ENCODE results near the gene LEMD3. TPM values are rescaled to one million over a fixed set of nuclear protein-coding genes. Genes with fewer than 3 reads are reported as not detected.

The LEMD3 gene
- total RNA-seq, 1 donor from 2014 or later: 25.5 TPM

- Histone ChIP-seq H3K36me3 (ENCODE audit: control insufficient read depth, insufficient read depth, low read length) (no peaks in the 10 kb centered on the region), H3K27me3 (ENCODE audit: control insufficient read depth, insufficient read depth, low read length) (no peaks in the 10 kb centered on the region), H3K4me3 (ENCODE audit: low read depth, low read length) (no peak overlapping the region)
- no peak for TF ChIP-seq CTCF (IDR thresholded peaks at IDR 0.05; ENCODE audit: insufficient read depth, low read length, poor library complexity, severe bottlenecking)
- no peak for DNase-seq (ENCODE audit: low read depth)
These were observed 6.8 kb upstream of the LEMD3 start for GRCh38 chr12:65162609-65163008.

- Histone ChIP-seq H3K27me3 (ENCODE audit: control insufficient read depth, insufficient read depth, low read length) (no peaks in the 10 kb centered on the region), H3K36me3 (ENCODE audit: control insufficient read depth, insufficient read depth, low read length) (no peaks in the 10 kb centered on the region), H3K4me3 (ENCODE audit: low read depth, low read length) (no peak overlapping the region)
- no peak for DNase-seq (ENCODE audit: low read depth)
- no peak for TF ChIP-seq CTCF (IDR thresholded peaks at IDR 0.05; ENCODE audit: insufficient read depth, low read length, poor library complexity, severe bottlenecking)
These were observed 5.1 kb upstream of the LEMD3 start for GRCh38 chr12:65164244-65164643.

GRCh38 chr12:65164774-65165173, 4.6 kb upstream of the LEMD3 start:
- Histone ChIP-seq H3K4me3 (ENCODE audit: low read depth, low read length) (no peak overlapping the region), H3K36me3 (ENCODE audit: control insufficient read depth, insufficient read depth, low read length) (no peaks in the 10 kb centered on the region), H3K27me3 (ENCODE audit: control insufficient read depth, insufficient read depth, low read length) (no peaks in the 10 kb centered on the region)
- no peak for DNase-seq (ENCODE audit: low read depth)
- TF ChIP-seq CTCF (IDR thresholded peaks at IDR 0.05; ENCODE audit: insufficient read depth, low read length, poor library complexity, severe bottlenecking): no peak

GRCh38 chr12:65168681-65169319, 583 bp upstream of the LEMD3 start:
- no peak for DNase-seq (ENCODE audit: low read depth)
- no peak for TF ChIP-seq CTCF (IDR thresholded peaks at IDR 0.05; ENCODE audit: insufficient read depth, low read length, poor library complexity, severe bottlenecking)
- H3K4me3 ChIP-seq (ENCODE audit: low read depth, low read length): peak overlapping the region; percentile 97
- no peaks in the 10 kb centered on the region for H3K27me3 ChIP-seq (ENCODE audit: control insufficient read depth, insufficient read depth, low read length)
- no peaks in the 10 kb centered on the region for H3K36me3 ChIP-seq (ENCODE audit: control insufficient read depth, insufficient read depth, low read length)

GRCh38 chr12:65170209-65170881, 962 bp downstream of the LEMD3 start:
- no peaks in the 10 kb centered on the region for H3K36me3 ChIP-seq (ENCODE audit: control insufficient read depth, insufficient read depth, low read length)
- DNase-seq (ENCODE audit: low read depth): no peak
- peak overlapping the region; percentile 97 for H3K4me3 ChIP-seq (ENCODE audit: low read depth, low read length)
- H3K27me3 ChIP-seq (ENCODE audit: control insufficient read depth, insufficient read depth, low read length): no peaks in the 10 kb centered on the region
- TF ChIP-seq CTCF (IDR thresholded peaks at IDR 0.05; ENCODE audit: insufficient read depth, low read length, poor library complexity, severe bottlenecking): no peak
